C4-2B (cell line): Measurements from ENCODE around the gene ZNF684.

Source experiments
- CTCF ChIP-seq: fragments of 450-650 bp; conservative IDR thresholded peaks from 2 replicates; pipeline ENCODE4 v1.5.1; 2017; ENCODE audit warnings: mild to moderate bottlenecking
- ZFX ChIP-seq: fragments of 450-650 bp; IDR thresholded peaks from 2 replicates; pipeline ENCODE4 v1.6.1; 2017

- TF ChIP-seq CTCF: no peak
- no peak for TF ChIP-seq ZFX
Measured at GRCh38 chr1:40562185-40562584, 30.7 kb downstream of the ZNF684 start.
